Left lung (tissue), 10 donors: ENCODE data around the gene NFATC1. TPM values are rescaled to one million over a fixed set of nuclear protein-coding genes. Genes with fewer than 3 reads are reported as not detected.

Source experiments
- ATAC-seq: fragments of 200-7000 bp; cut with Tn5 transposase; one replicate; pipeline ENCODE4 v1.9.1; 2020; ENCODE audit warnings: moderate library complexity
- DNase-seq, 4 donors: peaks; one replicate each; pipeline ENCODE4 v3.0.0-alpha.2; 2013 to 2020
- H3K27ac ChIP-seq, 2 donors: fragments of 200-600 bp; sonication (generic) in 1 of 2; one replicate each; pipeline versions ENCODE4 v1.5.0 to v1.8.0; 2020 to 2021
- H3K27me3 ChIP-seq, 2 donors: fragments of 200-600 bp; sonication (generic) in 1 of 2; one replicate each; pipeline versions ENCODE4 v1.5.0 to v1.8.0; 2020 to 2021
- H3K36me3 ChIP-seq, 2 donors: fragments of 200-600 bp; sonication (generic) in 1 of 2; one replicate each; pipeline versions ENCODE4 v1.5.0 to v1.8.0; 2020 to 2021
- H3K4me1 ChIP-seq, 2 donors: fragments of 200-600 bp; one replicate each; pipeline ENCODE4 v1.8.0; 2021
- H3K4me3 ChIP-seq, 2 donors: fragments of 200-600 bp; sonication (generic) in 1 of 2; one replicate each; pipeline versions ENCODE4 v1.5.0 to v1.8.0; 2020 to 2021; ENCODE audit warnings: mild to moderate bottlenecking in 1 of 2
- H3K9me3 ChIP-seq, 2 donors: fragments of 200-600 bp; sonication (generic) in 1 of 2; one replicate each; pipeline versions ENCODE4 v1.5.0 to v1.8.0; 2020 to 2021
- CTCF ChIP-seq, 2 donors: fragments of 200-600 bp; sonication (generic) in 1 of 2; IDR thresholded peaks; one replicate each; pipeline versions ENCODE4 v1.5.0 to v1.8.0; 2021; ENCODE audit warnings: antibody characterized with exemption in 2 of 2
- intact Hi-C, 2 donors: fragments of 100-400 bp; cut with DNase I; formaldehyde crosslinking; loops; one replicate each; pipeline versions ENCODE4 v1.11.2 to v1.14.2; 2022
- polyA plus RNA-seq, 6 donors: library from polyadenylated mRNA; unstranded; fragments of 120-200 nt; gene quantifications; one replicate each; pipeline ENCODE4 v1.2.1, GENCODE V29; 2013; ENCODE audit not compliant: insufficient read length in 6 of 6
- total RNA-seq, 2 donors: library from RNA; stranded (reverse); fragmentation: NEBNext Ultra II Directional; extraction: Animal tissue kit (Norgen Biotek cat#: 25700); gene quantifications; one replicate each; pipeline ENCODE4 v1.2.1, GENCODE V29; 2021
- donor health status: DM: no; HTN: yes; CAD: no.
- donor health status: DM: no; HTN: no; CAD: no.

The NFATC1 gene
- total and polyA plus RNA-seq, 8 donors: 6.5 to 17.1 (median 8.0) TPM

- intact Hi-C loops: no loop called here
- Histone ChIP-seq H3K27me3 (no peaks in the 10 kb centered on the region), H3K27ac (no peak overlapping the region), H3K4me1 (no peaks in the 10 kb centered on the region), H3K36me3 (peaks cover 0 to 34% of the 10 kb centered on the region in 2 donors), H3K4me3 (no peak overlapping the region), H3K9me3 (no peaks in the 10 kb centered on the region)
- no peak for TF ChIP-seq CTCF (IDR thresholded peaks at IDR 0.05)
- ATAC-seq (no peak), DNase-seq (peak in 1 of 4 donors; percentile 26)
Observed at GRCh38 chr18:79413901-79414300, 18.2 kb downstream of the NFATC1 start.

- peaks cover 0 to 33% of the 10 kb centered on the region in 2 donors for H3K36me3 ChIP-seq
- ATAC-seq (no peak), DNase-seq (peak in 1 of 4 donors; percentile 39)
- no peak for TF ChIP-seq CTCF (IDR thresholded peaks at IDR 0.05)
- H3K27ac ChIP-seq: no peak overlapping the region
- no peaks in the 10 kb centered on the region for H3K9me3 ChIP-seq
- H3K4me1 ChIP-seq: no peaks in the 10 kb centered on the region
- no peaks in the 10 kb centered on the region for H3K27me3 ChIP-seq
- no peak overlapping the region for H3K4me3 ChIP-seq
- intact Hi-C loops: no loop called here
Observed at GRCh38 chr18:79416022-79416676, 20.4 kb downstream of the NFATC1 start.

- no peak overlapping the region for H3K27ac ChIP-seq
- ATAC-seq (no peak), DNase-seq (peak in 1 of 4 donors; percentile 70)
- TF ChIP-seq CTCF (IDR thresholded peaks at IDR 0.05): no peak
- peaks cover 0 to 35% of the 10 kb centered on the region in 2 donors for H3K36me3 ChIP-seq
- no peaks in the 10 kb centered on the region for H3K27me3 ChIP-seq
- intact Hi-C loops: no loop called here
- peaks cover 0 to 5% of the 10 kb centered on the region in 2 donors for H3K4me1 ChIP-seq
- H3K9me3 ChIP-seq: no peaks in the 10 kb centered on the region
- no peak overlapping the region for H3K4me3 ChIP-seq
Observed at GRCh38 chr18:79416677-79417052, 20.9 kb downstream of the NFATC1 start.

- Histone ChIP-seq H3K4me1 (peaks cover 0 to 9% of the 10 kb centered on the region in 2 donors), H3K9me3 (no peaks in the 10 kb centered on the region), H3K27me3 (no peaks in the 10 kb centered on the region), H3K36me3 (peaks cover 0 to 26% of the 10 kb centered on the region in 2 donors), H3K27ac (no peak overlapping the region), H3K4me3 (no peak overlapping the region)
- intact Hi-C loops: no loop called here
- no peak for ATAC-seq
- TF ChIP-seq CTCF (IDR thresholded peaks at IDR 0.05): no peak
- peak in 1 of 4 donors; percentile 73 for DNase-seq
Observed at GRCh38 chr18:79418236-79418635, 22.5 kb downstream of the NFATC1 start.

GRCh38 chr18:79418642-79419041, 22.9 kb downstream of the NFATC1 start:
- intact Hi-C loops: no loop called here
- no peak for ATAC-seq
- H3K9me3 ChIP-seq: no peaks in the 10 kb centered on the region
- peaks cover 0 to 22% of the 10 kb centered on the region in 2 donors for H3K36me3 ChIP-seq
- no peak for TF ChIP-seq CTCF (IDR thresholded peaks at IDR 0.05)
- DNase-seq: peak in 1 of 4 donors; percentile 30
- no peak overlapping the region for H3K4me3 ChIP-seq
- H3K27me3 ChIP-seq: no peaks in the 10 kb centered on the region
- H3K27ac ChIP-seq: no peak overlapping the region
- H3K4me1 ChIP-seq: peaks cover 0 to 9% of the 10 kb centered on the region in 2 donors
